OCI-LY1 (cell line): Measurements from ENCODE around the gene AHCTF1.
A peak's percentile ranks its signal among the peaks of the same experiment; 100 is the strongest.

Experiments used
- H2AFZ ChIP-seq: fragments of 200-600 bp; sonication (generic), shearing (Covaris generic); 2 replicates; pipeline ENCODE4 v1.6.0; 2014; ENCODE audit warnings: antibody characterized with exemption, mild to moderate bottlenecking, low read length
- H3F3A ChIP-seq: fragments of 200-600 bp; sonication (generic), shearing (Covaris generic); 2 replicates; pipeline ENCODE4 v1.6.0; 2014; ENCODE audit warnings: mild to moderate bottlenecking, antibody characterized with exemption, low read length, moderate library complexity; ENCODE audit not compliant: insufficient read depth
- H3K27ac ChIP-seq: fragments of 200-600 bp; sonication (generic); 2 replicates; pipeline ENCODE4 v1.5.1; 2014; ENCODE audit warnings: low read length, mixed run types, mild to moderate bottlenecking, low read depth; ENCODE audit not compliant: poor library complexity, severe bottlenecking
- H3K27me3 ChIP-seq: fragments of 200-600 bp; sonication (generic); 2 replicates; pipeline ENCODE4 v1.6.0; 2014; ENCODE audit warnings: antibody characterized with exemption, mild to moderate bottlenecking, low read length, moderate library complexity; ENCODE audit not compliant: insufficient read depth
- H3K36me3 ChIP-seq: fragments of 200-600 bp; sonication (generic); 2 replicates; pipeline ENCODE4 v1.6.1; 2014; ENCODE audit warnings: mild to moderate bottlenecking, antibody characterized with exemption, low read length, moderate library complexity, mixed read lengths; ENCODE audit not compliant: insufficient read depth
- H3K4me1 ChIP-seq: fragments of 200-600 bp; sonication (generic); 2 replicates; pipeline ENCODE4 v1.5.1; 2014; ENCODE audit warnings: mild to moderate bottlenecking, low read length, moderate library complexity; ENCODE audit not compliant: insufficient read depth, severe bottlenecking
- H3K4me2 ChIP-seq: fragments of 200-600 bp; sonication (generic), shearing (Covaris generic); 2 replicates; pipeline ENCODE4 v1.6.1; 2014; ENCODE audit warnings: low read length
- H3K4me3 ChIP-seq: fragments of 200-600 bp; sonication (generic); 2 replicates; pipeline ENCODE4 v1.5.1; 2014; ENCODE audit warnings: low read length, low read depth, mild to moderate bottlenecking, mixed read lengths; ENCODE audit not compliant: poor library complexity, severe bottlenecking
- H3K79me2 ChIP-seq: fragments of 200-600 bp; shearing (Covaris generic); 2 replicates; pipeline ENCODE4 v1.6.1; 2016; ENCODE audit warnings: mixed run types, low read length, mixed read lengths; ENCODE audit not compliant: insufficient read depth
- H3K9ac ChIP-seq: fragments of 200-600 bp; sonication (generic), shearing (Covaris generic); 2 replicates; pipeline ENCODE4 v1.6.1; 2014; ENCODE audit warnings: mild to moderate bottlenecking, low read length, mixed read lengths
- H3K9me2 ChIP-seq: fragments of 200-600 bp; sonication (generic), shearing (Covaris generic); 2 replicates; pipeline ENCODE4 v1.6.1; 2014; ENCODE audit warnings: low read depth, mild to moderate bottlenecking, low read length, mixed read lengths
- H3K9me3 ChIP-seq: fragments of 200-600 bp; shearing (Covaris generic); 2 replicates; pipeline ENCODE4 v1.6.1; 2014; ENCODE audit warnings: low read length, mixed read lengths
- H4K20me1 ChIP-seq: fragments of 200-600 bp; sonication (generic), shearing (Covaris generic); 2 replicates; pipeline ENCODE4 v1.6.0; 2016; ENCODE audit warnings: mild to moderate bottlenecking, low read length; ENCODE audit not compliant: insufficient read depth
- EZH2 ChIP-seq: fragments of 200-600 bp; sonication (generic), shearing (Covaris generic); IDR thresholded peaks from 2 replicates; pipeline ENCODE4 v1.8.0; 2017; ENCODE audit warnings: borderline replicate concordance, mixed run types, mild to moderate bottlenecking, antibody characterized with exemption, low read length, moderate library complexity, mixed read lengths
- TF ChIP-seq, protein P1 (sequence below): fragments of 200-600 bp; sonication (generic), shearing (Covaris generic); IDR thresholded peaks from 2 replicates; pipeline ENCODE4 v1.5.1; 2017; ENCODE audit warnings: mild to moderate bottlenecking, antibody characterized with exemption, low read length, moderate library complexity, mixed read lengths

The AHCTF1 gene

DNA sequence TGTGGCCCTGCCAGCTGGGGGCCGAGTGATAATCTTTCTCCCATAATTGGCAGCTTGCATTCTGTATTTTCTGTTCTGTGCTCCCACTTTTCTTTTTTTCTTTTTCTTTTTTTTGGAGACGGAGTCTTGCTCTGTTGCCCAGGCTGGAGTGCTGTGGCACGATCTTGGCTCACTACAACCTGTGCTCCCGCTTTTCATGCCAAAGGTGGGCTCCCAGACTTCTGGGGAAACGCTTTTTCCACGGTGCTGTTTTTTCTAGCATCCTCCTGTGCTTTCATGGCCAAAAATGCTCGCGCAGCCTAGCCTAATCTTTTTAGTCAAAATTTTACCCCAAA lies 585 bp upstream of the AHCTF1 start:
- Histone ChIP-seq H3K4me2 (peak overlapping the region; percentile 81), H3F3A (no peaks in the 10 kb centered on the region), H3K27ac (peak overlapping the region; percentile 81), H3K79me2 (peaks cover 36% of the 10 kb centered on the region), H4K20me1 (no peaks in the 10 kb centered on the region), H3K36me3 (peaks cover 20% of the 10 kb centered on the region), H3K9me2 (no peaks in the 10 kb centered on the region), H2AFZ (peak overlapping the region; percentile 96), H3K4me3 (peak overlapping the region; percentile 75), H3K4me1 (peaks cover 28% of the 10 kb centered on the region), H3K27me3 (no peaks in the 10 kb centered on the region), H3K9ac (peak overlapping the region; percentile 85), H3K9me3 (0 out of 2 replicates have a peak, but pooled peaks cover 4% of the 10 kb centered on the region)
- TF ChIP-seq, protein P1, sequence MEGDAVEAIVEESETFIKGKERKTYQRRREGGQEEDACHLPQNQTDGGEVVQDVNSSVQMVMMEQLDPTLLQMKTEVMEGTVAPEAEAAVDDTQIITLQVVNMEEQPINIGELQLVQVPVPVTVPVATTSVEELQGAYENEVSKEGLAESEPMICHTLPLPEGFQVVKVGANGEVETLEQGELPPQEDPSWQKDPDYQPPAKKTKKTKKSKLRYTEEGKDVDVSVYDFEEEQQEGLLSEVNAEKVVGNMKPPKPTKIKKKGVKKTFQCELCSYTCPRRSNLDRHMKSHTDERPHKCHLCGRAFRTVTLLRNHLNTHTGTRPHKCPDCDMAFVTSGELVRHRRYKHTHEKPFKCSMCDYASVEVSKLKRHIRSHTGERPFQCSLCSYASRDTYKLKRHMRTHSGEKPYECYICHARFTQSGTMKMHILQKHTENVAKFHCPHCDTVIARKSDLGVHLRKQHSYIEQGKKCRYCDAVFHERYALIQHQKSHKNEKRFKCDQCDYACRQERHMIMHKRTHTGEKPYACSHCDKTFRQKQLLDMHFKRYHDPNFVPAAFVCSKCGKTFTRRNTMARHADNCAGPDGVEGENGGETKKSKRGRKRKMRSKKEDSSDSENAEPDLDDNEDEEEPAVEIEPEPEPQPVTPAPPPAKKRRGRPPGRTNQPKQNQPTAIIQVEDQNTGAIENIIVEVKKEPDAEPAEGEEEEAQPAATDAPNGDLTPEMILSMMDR: no peak
- TF ChIP-seq EZH2: no peak

DNA sequence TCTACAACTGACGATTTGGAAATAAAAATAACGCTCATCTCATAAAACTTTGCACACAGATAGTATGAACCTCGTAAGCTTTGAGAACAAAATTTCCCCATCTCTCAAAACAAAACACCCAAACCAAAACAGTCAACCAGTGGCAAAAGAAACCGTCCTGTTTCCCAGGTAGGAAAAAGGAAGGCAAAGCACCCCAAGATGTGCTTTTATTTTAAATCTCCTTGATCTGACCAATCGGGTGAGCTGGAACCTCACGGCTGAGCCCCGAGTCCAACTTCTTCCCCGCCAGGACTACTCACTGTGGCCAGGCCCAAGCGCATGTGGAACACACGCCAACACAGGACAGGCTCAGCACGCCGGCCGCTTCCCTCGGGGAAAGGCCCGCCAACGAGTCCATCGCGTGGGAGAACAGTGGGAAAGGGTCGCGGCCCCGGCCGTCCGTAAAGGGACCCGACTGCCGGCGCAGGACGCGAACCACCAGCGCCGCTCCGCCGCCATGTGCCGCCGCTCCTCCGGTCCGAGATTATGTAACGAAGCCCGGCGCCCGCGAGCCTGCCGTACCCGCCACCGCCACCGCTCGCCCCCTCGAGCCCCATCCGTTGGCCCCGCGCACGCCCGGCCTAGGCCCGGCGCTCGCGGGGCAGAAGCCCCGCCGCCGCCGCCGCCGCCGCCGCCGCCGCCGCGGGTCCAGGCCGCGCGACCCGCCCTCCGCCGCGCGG lies 759 bp downstream of the AHCTF1 start:
- peaks cover 49% of the 10 kb centered on the region for H3K79me2 ChIP-seq
- TF ChIP-seq EZH2: no peak
- TF ChIP-seq, protein P1: no peak
- H3K9ac ChIP-seq: peak overlapping the region; percentile 85
- H3K4me1 ChIP-seq: peaks cover 28% of the 10 kb centered on the region
- peak overlapping the region; percentile 81 for H3K27ac ChIP-seq
- no peaks in the 10 kb centered on the region for H3K9me2 ChIP-seq
- peak overlapping the region; percentile 75 for H3K4me3 ChIP-seq
- no peaks in the 10 kb centered on the region for H4K20me1 ChIP-seq
- no peak overlapping the region for H2AFZ ChIP-seq
- peaks cover 34% of the 10 kb centered on the region for H3K36me3 ChIP-seq
- H3K4me2 ChIP-seq: peak overlapping the region; percentile 81
- H3F3A ChIP-seq: no peaks in the 10 kb centered on the region
- no peaks in the 10 kb centered on the region for H3K27me3 ChIP-seq
- H3K9me3 ChIP-seq: peaks cover 6% of the 10 kb centered on the region; the same call in 1 of the 2 replicates

DNA sequence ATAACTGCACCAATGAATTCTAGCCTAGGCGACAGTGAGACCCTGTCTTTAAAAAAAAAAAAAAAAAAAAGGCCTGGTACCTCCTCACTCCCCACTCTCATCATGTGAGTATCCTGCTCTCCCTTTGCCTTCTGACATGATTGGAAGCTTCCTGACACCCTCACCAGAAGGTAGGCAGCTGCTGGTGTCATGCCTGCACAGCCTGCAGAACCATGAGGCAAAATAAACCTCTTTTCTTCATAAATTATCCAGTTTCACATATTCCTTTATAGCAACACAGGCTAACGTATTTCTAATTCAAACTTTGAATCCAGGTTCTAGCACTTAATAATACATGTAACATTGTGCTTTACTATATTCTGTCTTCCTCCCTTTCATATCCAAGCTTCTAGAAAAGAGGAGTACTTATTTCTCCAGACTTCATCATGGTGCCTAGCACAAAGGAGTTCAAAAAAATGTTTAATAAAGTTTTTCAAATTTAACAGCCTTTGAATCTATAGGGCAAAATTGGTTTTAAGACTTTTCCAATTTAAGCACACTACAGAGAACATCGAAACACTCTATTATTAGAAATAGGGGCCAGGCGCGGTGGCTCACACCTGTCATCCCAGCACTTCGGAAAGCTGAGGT lies 5.6 kb downstream of the AHCTF1 start:
- Histone ChIP-seq H3K9me3 (peaks cover 13% of the 10 kb centered on the region; the same call in 1 of the 2 replicates), H3K79me2 (peaks cover 97% of the 10 kb centered on the region), H3K36me3 (peaks cover 62% of the 10 kb centered on the region), H3K4me3 (no peak overlapping the region), H3K9me2 (no peaks in the 10 kb centered on the region), H4K20me1 (no peaks in the 10 kb centered on the region), H3K4me2 (no peak overlapping the region), H3F3A (no peaks in the 10 kb centered on the region), H2AFZ (no peak overlapping the region), H3K9ac (no peak overlapping the region), H3K4me1 (peaks cover 34% of the 10 kb centered on the region), H3K27ac (no peak overlapping the region), H3K27me3 (no peaks in the 10 kb centered on the region)
- no peak for TF ChIP-seq EZH2
- TF ChIP-seq, protein P1: no peak
